GM18498 (cell line): Measurements from ENCODE around the gene PHF5A.
"Not testable (repeated sequence)": the region's sequence is repeated elsewhere in the genome, so short reads cannot be mapped to it uniquely, and the experiment has no call there.

Source experiments
- ATAC-seq: cut with Tn5 transposase; IDR thresholded peaks from one replicate; pipeline ENCODE4 v1.9.1; 2021; ENCODE audit warnings: mild to moderate bottlenecking, moderate library complexity; ENCODE audit not compliant: unreplicated experiment

PHF5A gene

GRCh38 chr22:41488596-41489385, 20.3 kb upstream of the PHF5A start:
- ATAC-seq = no peak

- no peak for ATAC-seq
These were observed 19.6 kb upstream of the PHF5A start for GRCh38 chr22:41488076-41488475.

- no peak for ATAC-seq
These were observed 18.8 kb upstream of the PHF5A start for GRCh38 chr22:41487037-41487935.

- no peak for ATAC-seq
These were observed 16.5 kb upstream of the PHF5A start for GRCh38 chr22:41485033-41485432.

- ATAC-seq = no peak
These were observed 13.9 kb upstream of the PHF5A start for GRCh38 chr22:41482319-41482935.

- ATAC-seq = no peak
These were observed 13.4 kb upstream of the PHF5A start for GRCh38 chr22:41481925-41482318.

GRCh38 chr22:41481131-41481830, 12.8 kb upstream of the PHF5A start:
- no peak for ATAC-seq

- no peak for ATAC-seq
These were observed 11.9 kb upstream of the PHF5A start for GRCh38 chr22:41480397-41480735.

- ATAC-seq = no peak
These were observed 11.3 kb upstream of the PHF5A start for GRCh38 chr22:41479671-41480396.

- no peak for ATAC-seq
These were observed 10.5 kb upstream of the PHF5A start for GRCh38 chr22:41478891-41479521.

GRCh38 chr22:41478473-41478872, 10.0 kb upstream of the PHF5A start:
- no peak for ATAC-seq

- no peak for ATAC-seq
These were observed 6.5 kb upstream of the PHF5A start for GRCh38 chr22:41474872-41475451.

- no peak for ATAC-seq
These were observed 3.1 kb upstream of the PHF5A start for GRCh38 chr22:41471568-41471967.

- ATAC-seq = no peak
These were observed 2.4 kb upstream of the PHF5A start for GRCh38 chr22:41470886-41471285.

- ATAC-seq = no peak
These were observed 843 bp upstream of the PHF5A start for GRCh38 chr22:41469218-41469851.

GRCh38 chr22:41461901-41462300, 6.6 kb downstream of the PHF5A start:
- no peak for ATAC-seq

- ATAC-seq = not testable (repeated sequence)
These were observed 8.4 kb downstream of the PHF5A start for GRCh38 chr22:41460071-41460470.

- ATAC-seq = no peak
These were observed 9.1 kb downstream of the PHF5A start for GRCh38 chr22:41459431-41459830.

GRCh38 chr22:41458161-41458728, 10.2 kb downstream of the PHF5A start:
- no peak for ATAC-seq
